Neural cell (in vitro differentiated cells): ENCODE results near the gene CAMK2D. TPM values are rescaled to one million over a fixed set of nuclear protein-coding genes. Genes with fewer than 3 reads are reported as not detected.

Source experiments
- H2AFZ ChIP-seq: fragments of 200-600, 300-800 bp; sonication (generic), shearing (Covaris generic); 2 replicates; pipeline ENCODE4 v1.6.0; 2014; ENCODE audit warnings: low read depth, mild to moderate bottlenecking, antibody characterized with exemption, low read length, moderate library complexity
- H3F3A ChIP-seq: fragments of 200-600 bp; shearing (Covaris generic); 2 replicates; pipeline ENCODE4 v1.6.1; 2016; ENCODE audit warnings: mild to moderate bottlenecking, moderate library complexity, mixed read lengths, antibody characterized with exemption, low read length; ENCODE audit not compliant: insufficient read depth, poor library complexity, severe bottlenecking
- H3K27ac ChIP-seq: fragments of 200-600, 300-800 bp; sonication (generic), shearing (Covaris generic); 2 replicates; pipeline ENCODE4 v1.5.1; 2014; ENCODE audit warnings: mild to moderate bottlenecking, low read length, moderate library complexity
- H3K27me3 ChIP-seq: fragments of 300-800, 200-600 bp; sonication (generic), shearing (Covaris generic); 2 replicates; pipeline ENCODE4 v1.6.0; 2014; ENCODE audit warnings: mild to moderate bottlenecking, low read depth, low read length, moderate library complexity; ENCODE audit not compliant: insufficient read depth
- H3K36me3 ChIP-seq: fragments of 300-800, 200-600 bp; sonication (generic), shearing (Covaris generic); 2 replicates; pipeline ENCODE4 v1.5.1; 2014; ENCODE audit warnings: mild to moderate bottlenecking, antibody characterized with exemption, low read length, moderate library complexity; ENCODE audit not compliant: insufficient read depth
- H3K4me2 ChIP-seq: fragments of 300-800, 200-600 bp; sonication (generic), shearing (Covaris generic); 2 replicates; pipeline ENCODE4 v1.6.0; 2014; ENCODE audit warnings: mild to moderate bottlenecking, low read length
- H3K4me3 ChIP-seq: fragments of 300-800, 200-600 bp; sonication (generic), shearing (Covaris generic); 2 replicates; pipeline ENCODE4 v1.5.1; 2014; ENCODE audit warnings: mild to moderate bottlenecking, low read length, moderate library complexity
- H3K79me2 ChIP-seq: fragments of 200-600 bp; shearing (Covaris generic); replicated peaks from 2 replicates; pipeline ENCODE4 v1.6.0; 2014; ENCODE audit warnings: mild to moderate bottlenecking, low read length, moderate library complexity; ENCODE audit not compliant: insufficient read depth
- H3K9ac ChIP-seq: fragments of 300-800, 200-600 bp; sonication (generic), shearing (Covaris generic); 2 replicates; pipeline ENCODE4 v1.6.1; 2016; ENCODE audit warnings: mild to moderate bottlenecking, low read length, mixed read lengths
- H3K9me2 ChIP-seq: fragments of 200-600 bp; shearing (Covaris generic); 2 replicates; pipeline ENCODE4 v1.6.1; 2016; ENCODE audit warnings: mild to moderate bottlenecking, low read length, mixed read lengths; ENCODE audit not compliant: insufficient read depth
- H3K9me3 ChIP-seq: fragments of 200-600, 300-800 bp; sonication (generic), shearing (Covaris generic); 2 replicates; pipeline ENCODE4 v1.6.1; 2016; ENCODE audit warnings: mild to moderate bottlenecking, mixed run types, low read length, moderate library complexity, mixed read lengths
- H4K20me1 ChIP-seq: fragments of 200-600 bp; shearing (Covaris generic); 2 replicates; pipeline ENCODE4 v1.6.1; 2016; ENCODE audit warnings: mild to moderate bottlenecking, mixed run types; ENCODE audit not compliant: insufficient read depth
- CTCF ChIP-seq: fragments of 450-650 bp; IDR thresholded peaks from 2 replicates; pipeline ENCODE4 v1.5.1; 2014; ENCODE audit warnings: antibody characterized with exemption, mild to moderate bottlenecking, moderate library complexity; ENCODE audit not compliant: poor library complexity, severe bottlenecking
- EP300 ChIP-seq: fragments of 450-650 bp; conservative IDR thresholded peaks from 2 replicates; pipeline ENCODE4 v1.6.1; 2014; ENCODE audit warnings: antibody characterized with exemption, mild to moderate bottlenecking, moderate library complexity; ENCODE audit not compliant: poor library complexity, severe bottlenecking
- EZH2 ChIP-seq: fragments of 200-600, 300-800 bp; shearing (Covaris generic), sonication (generic); IDR thresholded peaks from 2 replicates; pipeline ENCODE4 v1.6.1; 2014; ENCODE audit warnings: antibody characterized with exemption, low read length, borderline replicate concordance, mild to moderate bottlenecking; ENCODE audit not compliant: insufficient read depth, poor library complexity, severe bottlenecking
- MXI1 ChIP-seq: fragments of 450-650 bp; conservative IDR thresholded peaks from 2 replicates; pipeline ENCODE4 v1.6.1; 2014; ENCODE audit warnings: antibody characterized with exemption, mild to moderate bottlenecking; ENCODE audit not compliant: poor library complexity, severe bottlenecking
- POLR2AphosphoS5 ChIP-seq: IDR thresholded peaks from 2 replicates; pipeline ENCODE4 v1.6.1; 2012
- RAD21 ChIP-seq: fragments of 450-650 bp; conservative IDR thresholded peaks from 2 replicates; pipeline ENCODE4 v1.6.1; 2014; ENCODE audit warnings: antibody characterized with exemption, mild to moderate bottlenecking, moderate library complexity
- REST ChIP-seq: IDR thresholded peaks from 2 replicates; pipeline ENCODE4 v1.6.1; 2012; ENCODE audit warnings: borderline replicate concordance
- SMC3 ChIP-seq: fragments of 450-650 bp; conservative IDR thresholded peaks from 2 replicates; pipeline ENCODE4 v1.6.1; 2014; ENCODE audit warnings: antibody characterized with exemption, mild to moderate bottlenecking, moderate library complexity; ENCODE audit not compliant: poor library complexity
- TAF1 ChIP-seq: IDR thresholded peaks from 2 replicates; pipeline ENCODE4 v1.6.1; 2012; ENCODE audit warnings: low read depth
- polyA plus RNA-seq: library from polyadenylated mRNA; depleted of rRNA; stranded (reverse); fragments of >200 nt; gene quantifications from 2 replicates; pipeline ENCODE4 v1.2.3, GENCODE V29; 2014

CAMK2D gene
- polyA plus RNA-seq, 1 donor from 2014 or later, result 27.1 TPM

- no peaks in the 10 kb centered on the region for H3K9me3 ChIP-seq
- H3F3A ChIP-seq, result no peaks in the 10 kb centered on the region
- TF ChIP-seq SMC3 (no peak), EP300 (no peak), EZH2 (no peak), CTCF (no peak), RAD21 (no peak), MXI1 (no peak), REST (no peak), TAF1 (no peak), POLR2AphosphoS5 (no peak)
- H3K9ac ChIP-seq, result no peak overlapping the region
- H3K27me3 ChIP-seq, result no peaks in the 10 kb centered on the region
- no peak overlapping the region for H3K4me3 ChIP-seq
- H3K79me2 ChIP-seq, result no peaks in the 10 kb centered on the region
- H2AFZ ChIP-seq, result no peak overlapping the region
- H4K20me1 ChIP-seq, result no peaks in the 10 kb centered on the region
- no peaks in the 10 kb centered on the region for H3K9me2 ChIP-seq
- H3K36me3 ChIP-seq, result no peaks in the 10 kb centered on the region
- no peak overlapping the region for H3K4me2 ChIP-seq
- H3K27ac ChIP-seq, result no peak overlapping the region
Measured at GRCh38 chr4:113768952-113769351, 7.4 kb upstream of the CAMK2D start.

GRCh38 chr4:113766882-113767281 is 5.3 kb upstream of the CAMK2D start:
- Histone ChIP-seq H3K27ac (no peak overlapping the region), H2AFZ (no peak overlapping the region), H3K79me2 (no peaks in the 10 kb centered on the region), H3K9me2 (no peaks in the 10 kb centered on the region), H3K4me3 (no peak overlapping the region), H3K9ac (no peak overlapping the region), H3K9me3 (no peaks in the 10 kb centered on the region), H3K4me2 (no peak overlapping the region), H3F3A (peaks cover 3% of the 10 kb centered on the region), H3K36me3 (no peaks in the 10 kb centered on the region), H3K27me3 (no peaks in the 10 kb centered on the region), H4K20me1 (no peaks in the 10 kb centered on the region)
- TF ChIP-seq CTCF (no peak), TAF1 (no peak), EZH2 (no peak), MXI1 (no peak), RAD21 (no peak), POLR2AphosphoS5 (no peak), EP300 (no peak), SMC3 (no peak), REST (no peak)
